Activated CD4-positive, alpha-beta T cell treated with anti-CD3 and anti-CD28 coated beads, Interleukin-2, amount 10 ng/mL, durations not matched to agents 7 days and 5 days (primary cell): ENCODE measurements around the gene ZMPSTE24. TPM values are rescaled to one million over a fixed set of nuclear protein-coding genes. Genes with fewer than 3 reads are reported as not detected.
"Not testable (repeated sequence)": the region's sequence is repeated elsewhere in the genome, so short reads cannot be mapped to it uniquely, and the experiment has no call there.

Experiments
- CTCF ChIA-PET: fragments of 350-600 bp; sonication (Branson Sonifier 250); formaldehyde crosslinking; loops from one replicate; lab custom pipeline; 2021; ENCODE audit warnings: antibody characterized with exemption; lab: Charles Lee
- POLR2A ChIA-PET: fragments of 350-600 bp; sonication (Branson Sonifier 250); formaldehyde crosslinking; loops from one replicate; lab custom pipeline; 2021; ENCODE audit warnings: antibody characterized with exemption; lab: Charles Lee
- DNase-seq: peaks from one replicate; pipeline ENCODE4 v3.0.0-alpha.2; 2020
- H3K27ac Mint-ChIP-seq: one replicate; pipeline ENCODE4 v1.8.0; 2021; ENCODE audit warnings: mild to moderate bottlenecking, moderate library complexity, mixed read lengths
- H3K27me3 Mint-ChIP-seq: one replicate; pipeline ENCODE4 v1.8.0; 2021; ENCODE audit warnings: mixed read lengths
- H3K36me3 Mint-ChIP-seq: one replicate; pipeline ENCODE4 v1.8.0; 2021; ENCODE audit warnings: low read depth, mixed read lengths
- H3K4me1 Mint-ChIP-seq: one replicate; pipeline ENCODE4 v1.8.0; 2021; ENCODE audit warnings: mixed read lengths
- H3K4me3 Mint-ChIP-seq: one replicate; pipeline ENCODE4 v1.8.0; 2021; ENCODE audit warnings: mild to moderate bottlenecking, moderate library complexity, mixed read lengths
- H3K9me3 Mint-ChIP-seq: one replicate; pipeline ENCODE4 v1.8.0; 2021; ENCODE audit warnings: mixed read lengths
- total RNA-seq, 2 experiments: library from RNA; stranded (reverse); gene quantifications; one replicate each; pipeline ENCODE4 v1.2.3, GENCODE V29; 2021

ZMPSTE24 gene
- total RNA-seq, 2 experiments from 2014 or later: 24.7 to 28.8 TPM

DNA sequence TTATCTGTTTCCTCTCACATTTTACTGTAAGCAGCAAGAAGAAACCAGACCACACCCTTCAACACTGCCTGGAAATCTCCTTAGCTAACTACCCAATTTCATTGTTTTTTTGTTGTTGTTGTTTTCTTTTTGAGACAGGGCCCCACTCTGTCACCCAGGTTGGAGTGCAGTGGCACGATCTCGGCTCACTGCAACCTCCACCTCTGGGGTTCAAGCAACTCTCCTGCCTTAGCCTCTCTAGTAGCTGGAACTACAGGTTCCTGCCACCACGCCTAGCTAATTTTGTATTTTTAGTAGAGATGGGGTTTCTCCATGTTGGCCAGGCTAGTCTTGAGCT is 84.3 kb downstream of the ZMPSTE24 start:
- not testable (repeated sequence) for H3K4me3 Mint-ChIP-seq, DNase-seq, H3K27me3 Mint-ChIP-seq, H3K36me3 Mint-ChIP-seq, H3K9me3 Mint-ChIP-seq
- POLR2A ChIA-PET: interaction anchor here (0.6 to 0.9 kb wide), 2 partner anchors 43 to 80 kb away, joined by 3 read pairs; no protein-coding TSS in a partner anchor
- CTCF ChIA-PET: interaction anchor here (1.2 to 5.8 kb wide), 9 partner anchors 9 to 189 kb away, joined by 3 to 24 read pairs (median 8); partner anchors contain the start of gene COL9A2
- peaks cover 58% of the 10 kb centered on the region for H3K4me1 Mint-ChIP-seq
- H3K27ac Mint-ChIP-seq: peak overlapping the region; percentile 86

Other genes with a start within 250 kb of the ZMPSTE24 start
- 100 to 1,000 TPM; 740 to 752 TPM for gene CAP1, start 217.5 kb upstream of the ZMPSTE24 start, total RNA-seq
- gene PPT1, start 161.0 kb upstream of the ZMPSTE24 start, total RNA-seq: 100 to 1,000 TPM in 1 of 2 experiments, 10 to 100 TPM in 1; 93.8 to 112 TPM
- 10 to 100 TPM; 19.2 to 21.6 TPM for gene RLF, start 96.8 kb upstream of the ZMPSTE24 start, total RNA-seq
- under 1 TPM; 0.30 to 0.42 TPM for gene TMCO2, start 10.3 kb upstream of the ZMPSTE24 start, total RNA-seq
- gene COL9A2, start 59.0 kb downstream of the ZMPSTE24 start, total RNA-seq: 1 to 10 TPM; 1.2 to 1.9 TPM
- gene SMAP2, start 115.5 kb downstream of the ZMPSTE24 start, total RNA-seq: 100 to 1,000 TPM; 115 to 140 TPM
- gene ZFP69B, start 192.2 kb downstream of the ZMPSTE24 start, total RNA-seq: 1 to 10 TPM; 3.0 to 3.5 TPM
- gene ZFP69, start 219.1 kb downstream of the ZMPSTE24 start, total RNA-seq: 1 to 10 TPM; 2.5 to 2.7 TPM